HG03520 (cell line): Measurements from ENCODE around the gene ZNF573.
"Not testable (repeated sequence)": the region's sequence is repeated elsewhere in the genome, so short reads cannot be mapped to it uniquely, and the experiment has no call there.

Source experiments
- ATAC-seq: cut with Tn5 transposase; IDR thresholded peaks from one replicate; pipeline ENCODE4 v1.9.1; 2021; ENCODE audit warnings: mild to moderate bottlenecking, moderate library complexity; ENCODE audit not compliant: unreplicated experiment

ZNF573 gene

DNA sequence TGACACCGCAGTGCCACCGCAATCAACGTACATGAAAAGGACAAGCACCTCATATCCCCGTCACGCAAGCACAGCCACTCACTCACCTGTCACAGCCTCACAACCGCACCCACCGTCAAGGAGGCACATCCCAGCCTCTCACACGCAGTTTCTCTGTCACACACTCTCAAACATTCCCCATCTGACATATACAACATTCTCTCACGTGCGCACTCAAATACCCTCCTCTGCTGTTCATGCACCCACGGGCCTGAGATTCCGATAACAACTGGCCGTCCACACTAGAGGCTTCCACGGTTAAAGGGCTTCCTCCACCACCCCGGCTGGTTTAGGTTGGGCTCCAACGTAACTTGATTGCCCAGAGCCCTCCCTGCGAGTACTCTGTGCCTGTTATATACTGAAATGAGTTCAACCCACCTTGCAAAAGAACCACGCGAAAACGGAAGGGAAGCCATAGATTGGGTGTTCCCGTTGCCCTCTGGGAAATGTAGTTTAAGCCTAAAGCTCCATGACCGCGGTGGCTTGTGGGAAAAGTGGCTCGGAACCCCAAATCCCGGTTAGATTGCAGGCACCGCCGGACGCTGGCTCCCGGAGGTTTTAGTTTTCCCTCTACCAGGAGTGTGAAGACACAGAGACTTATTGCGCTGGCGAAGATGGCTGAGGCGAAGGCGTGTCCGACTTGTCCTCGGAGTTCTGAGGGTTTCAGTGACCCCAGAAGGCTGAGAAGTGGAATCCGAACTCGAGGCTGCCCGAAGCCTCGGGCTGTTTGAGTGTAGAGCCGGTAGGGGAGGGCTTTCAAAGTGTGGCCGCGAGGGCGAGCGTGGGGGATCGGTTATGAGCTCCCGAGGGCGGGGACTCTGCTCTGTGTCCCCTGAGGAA is at the start of gene ZNF573:
ZNF573 (minus strand) TSS at position 460 of the 879 bp plus-strand sequence. CDS start 5,857 bp downstream, outside the sequence.
- peak; percentile 71 for ATAC-seq

DNA sequence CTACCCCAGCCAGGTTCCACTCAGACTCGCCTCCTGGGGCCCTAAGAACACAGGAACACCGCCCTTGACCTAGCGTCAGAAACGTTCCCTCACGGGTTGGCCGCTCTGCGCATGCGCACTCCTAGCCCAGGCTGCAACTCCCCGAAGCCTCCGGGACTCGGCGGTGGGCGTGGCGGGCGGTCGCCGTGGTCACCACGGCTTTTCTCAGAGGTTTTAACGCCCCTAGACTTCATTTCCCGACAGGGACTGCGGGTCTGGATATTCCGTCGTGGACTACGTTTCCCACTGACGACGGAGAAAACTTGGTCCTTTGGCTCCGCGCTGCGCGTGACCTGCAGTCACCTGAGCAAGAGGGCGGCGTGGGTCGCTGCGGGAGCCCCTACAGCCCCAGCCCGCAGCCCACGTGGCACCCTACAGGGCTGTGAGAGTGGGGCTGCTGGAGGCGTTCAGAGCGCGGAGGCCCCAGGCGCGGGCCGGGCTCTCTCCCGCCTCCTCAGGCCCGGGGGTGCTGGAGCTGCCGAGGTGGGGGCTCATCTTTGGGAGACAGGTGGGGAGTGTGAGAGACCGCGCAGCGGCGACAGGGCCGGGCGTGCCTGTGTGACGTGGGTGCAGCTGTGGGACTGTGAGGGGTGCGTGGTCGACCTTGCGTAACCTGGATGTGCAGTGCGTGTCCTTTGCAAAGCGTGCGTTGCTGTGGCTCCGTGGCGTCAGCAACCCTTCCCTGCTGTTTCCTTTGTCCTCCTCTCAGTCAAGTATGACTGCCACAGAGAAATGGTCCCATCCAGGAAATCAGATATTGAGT is 38.0 kb upstream of the ZNF573 start:
- ATAC-seq, result no peak

DNA sequence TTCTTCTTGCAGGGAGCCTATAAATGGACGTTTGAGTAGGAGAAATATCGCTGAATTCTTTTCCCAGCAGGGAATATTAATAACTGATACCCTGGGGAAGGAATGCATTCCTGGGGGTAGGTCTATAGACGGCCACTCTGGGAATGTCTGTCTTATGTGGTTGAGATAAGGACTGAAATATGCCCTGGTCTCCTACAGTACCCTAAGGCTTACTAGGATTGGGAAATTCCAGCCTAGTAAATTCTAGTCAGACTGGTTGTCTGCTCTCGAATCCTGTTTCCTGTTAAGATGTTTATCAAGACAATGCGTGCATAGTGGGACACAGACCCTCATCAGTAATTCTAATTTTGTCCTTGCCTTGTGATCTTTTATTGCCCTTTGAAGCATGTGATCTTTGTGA is 36.2 kb upstream of the ZNF573 start:
- ATAC-seq, result not testable (repeated sequence)

DNA sequence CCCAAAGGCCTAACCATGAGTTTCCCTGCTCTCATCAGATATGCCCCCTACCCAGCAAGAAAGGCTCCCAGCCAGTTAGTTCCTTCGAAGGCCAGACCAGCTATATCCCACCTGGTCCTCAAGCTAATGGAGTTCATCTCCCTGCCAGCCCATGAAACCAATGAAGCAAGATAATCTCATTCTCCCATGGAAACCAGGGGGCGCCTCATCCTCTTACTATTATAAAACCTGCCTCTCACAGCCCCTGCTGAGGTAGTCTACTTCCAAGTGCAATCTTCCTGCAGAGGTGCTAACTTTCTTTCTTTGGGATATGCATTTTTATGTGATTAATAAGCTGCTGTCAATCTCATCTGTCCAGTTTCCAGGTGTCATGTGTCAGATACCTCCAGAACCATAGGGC is 34.0 kb upstream of the ZNF573 start:
- no peak for ATAC-seq

DNA sequence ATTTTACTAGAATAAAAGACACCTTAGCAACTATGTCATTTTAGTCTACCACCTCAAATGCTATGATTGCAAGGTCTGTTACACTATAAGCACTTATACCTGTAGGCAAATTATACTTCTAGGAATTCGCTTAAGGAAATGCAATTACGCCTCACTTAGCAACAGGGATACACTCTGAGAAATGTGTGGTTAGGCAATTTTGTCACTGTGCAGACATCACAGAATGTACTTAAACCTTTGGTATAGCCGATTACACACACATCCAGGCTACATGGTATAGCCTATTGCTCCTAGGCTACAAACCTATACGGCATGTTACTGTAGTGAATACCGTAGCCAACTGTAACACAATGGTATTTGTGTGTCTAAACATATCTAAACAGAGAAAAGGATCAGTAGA is 30.0 kb upstream of the ZNF573 start:
- ATAC-seq, result no peak

DNA sequence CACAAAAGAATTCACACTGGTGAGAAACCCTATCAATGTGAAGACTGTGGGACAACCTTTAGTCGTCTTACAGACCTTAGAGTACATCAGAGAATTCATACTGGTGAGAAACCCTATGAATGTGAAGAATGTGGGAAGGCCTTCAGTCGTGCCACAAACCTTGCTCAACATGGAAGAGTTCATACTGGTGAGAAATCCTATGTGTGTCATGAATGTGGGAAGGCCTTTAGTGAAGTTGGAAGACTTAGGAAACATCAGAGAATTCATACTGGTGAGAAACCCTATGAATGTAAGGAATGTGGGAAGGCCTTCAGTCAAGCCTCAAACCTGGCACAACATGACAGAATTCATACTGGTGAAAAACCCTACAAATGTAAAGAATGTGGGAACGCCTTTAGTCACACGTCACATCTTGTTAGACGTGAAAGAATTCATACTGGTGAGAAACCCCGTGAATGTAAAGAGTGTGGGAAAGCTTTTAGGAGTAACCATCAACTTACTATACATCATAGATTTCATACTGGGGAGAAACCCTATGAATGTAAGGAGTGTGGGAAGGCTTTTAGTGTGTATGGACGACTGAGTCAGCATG is 24.0 kb upstream of the ZNF573 start:
- no peak for ATAC-seq

DNA sequence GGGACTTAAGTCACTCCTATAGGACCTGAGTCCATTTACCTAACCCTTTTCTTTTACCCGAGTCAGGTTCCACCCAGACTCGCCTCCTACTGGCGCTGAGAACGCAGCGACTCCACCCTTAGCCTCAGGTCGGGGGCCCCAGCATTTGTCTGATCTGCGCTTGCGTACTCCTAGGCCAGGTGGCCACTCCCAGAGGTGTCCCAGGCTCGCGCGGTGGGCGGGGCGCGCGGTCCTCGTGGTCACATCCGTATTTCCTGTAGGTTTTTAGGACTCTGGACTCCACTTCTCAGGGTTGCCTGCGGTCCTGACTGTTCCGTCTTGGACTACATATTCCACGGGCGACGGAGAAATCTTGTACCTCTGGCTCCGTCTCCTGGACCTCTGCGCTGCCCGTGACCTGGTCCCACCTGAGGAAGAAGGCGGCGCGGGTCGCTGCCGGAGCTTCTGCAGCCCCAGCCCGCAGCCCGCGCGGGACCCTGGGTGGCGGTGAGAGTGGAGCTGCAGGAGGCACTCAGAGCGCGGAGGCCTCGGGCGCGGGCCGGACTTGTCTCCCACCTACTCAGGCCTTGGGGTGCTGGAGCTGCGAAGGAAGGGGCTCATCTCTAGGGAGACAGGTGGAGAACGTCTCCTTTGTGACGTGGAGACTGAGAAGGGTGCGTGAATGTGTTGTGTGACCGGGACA is 11.0 kb upstream of the ZNF573 start:
- ATAC-seq, result no peak

DNA sequence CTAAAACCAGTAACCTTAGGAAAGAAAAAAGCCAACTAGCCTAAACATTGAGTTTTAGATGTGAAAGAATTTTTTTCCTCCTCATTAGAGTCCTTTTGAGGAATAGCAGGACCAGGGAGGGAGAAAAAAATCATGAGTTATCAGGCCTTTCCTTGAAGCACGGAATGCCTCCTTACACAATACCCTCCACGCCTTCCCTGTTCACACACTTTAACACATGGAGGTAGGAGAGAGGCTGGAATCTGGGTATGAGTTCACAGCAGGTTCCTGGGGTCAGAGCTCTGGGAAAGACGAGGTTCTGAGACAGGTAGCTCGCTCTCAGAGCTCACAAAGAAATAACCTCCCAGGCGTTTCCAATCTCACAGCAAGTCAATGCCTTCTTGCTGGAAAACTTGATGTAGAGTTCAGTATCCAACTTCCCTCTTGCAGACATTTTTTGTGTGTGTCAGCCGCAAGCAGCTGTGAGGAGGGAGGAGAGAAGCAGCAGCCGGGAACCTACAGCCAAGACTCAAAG is 716 bp downstream of the ZNF573 start:
- no peak for ATAC-seq

DNA sequence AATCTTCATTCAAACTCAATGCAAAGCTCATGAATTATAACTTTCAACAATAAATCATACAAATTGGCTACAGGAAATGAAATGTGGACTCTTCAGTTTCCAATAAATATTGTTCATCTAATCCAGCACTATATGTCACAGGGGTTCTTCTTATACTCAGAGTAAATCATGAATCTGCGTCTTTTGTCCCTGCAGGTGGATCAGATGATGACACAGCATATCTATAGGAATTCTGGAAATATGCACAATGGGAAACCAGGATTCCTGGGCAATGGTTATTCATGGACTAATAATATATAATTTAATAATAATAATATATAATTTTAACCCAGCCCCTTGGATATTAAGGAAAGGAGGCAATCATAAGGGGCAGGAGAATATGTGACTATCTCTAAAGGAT is 8.4 kb downstream of the ZNF573 start:
- ATAC-seq, result no peak

DNA sequence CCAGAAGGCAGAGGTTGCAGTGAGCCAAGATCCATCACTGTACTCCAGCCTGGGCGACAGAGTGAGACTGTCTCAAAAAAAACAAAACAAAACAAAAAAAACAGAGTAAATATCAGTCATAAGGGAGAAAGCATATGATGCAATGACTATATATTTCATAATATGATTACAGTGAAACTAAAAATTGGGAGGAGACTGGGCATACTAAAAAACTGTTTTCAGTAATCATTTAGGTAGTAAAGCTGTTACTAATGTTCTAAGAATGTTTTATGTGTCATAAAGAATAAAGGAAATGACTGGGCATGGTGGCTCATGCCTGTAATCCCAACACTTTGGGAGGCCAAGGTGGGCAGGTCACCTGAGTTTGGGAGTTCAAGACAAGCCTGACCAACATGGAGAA is 15.9 kb downstream of the ZNF573 start:
- no peak for ATAC-seq

DNA sequence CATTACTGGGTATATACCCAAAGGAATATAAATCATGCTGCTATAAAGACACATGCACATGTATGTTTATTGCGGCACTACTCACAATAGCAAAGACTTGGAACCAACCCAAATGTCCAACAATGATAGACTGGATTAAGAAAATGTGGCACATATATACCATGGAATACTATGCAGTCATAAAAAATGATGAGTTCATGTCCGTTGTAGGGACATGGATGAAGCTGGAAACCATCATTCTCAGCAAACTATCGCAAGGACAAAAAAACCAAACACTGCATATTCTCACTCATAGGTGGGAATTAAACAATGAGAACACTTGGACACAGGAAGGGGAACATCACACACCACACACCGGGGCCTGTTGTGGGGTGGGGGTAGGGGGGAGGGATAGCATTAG is 21.7 kb downstream of the ZNF573 start:
- ATAC-seq, result not testable (repeated sequence)

DNA sequence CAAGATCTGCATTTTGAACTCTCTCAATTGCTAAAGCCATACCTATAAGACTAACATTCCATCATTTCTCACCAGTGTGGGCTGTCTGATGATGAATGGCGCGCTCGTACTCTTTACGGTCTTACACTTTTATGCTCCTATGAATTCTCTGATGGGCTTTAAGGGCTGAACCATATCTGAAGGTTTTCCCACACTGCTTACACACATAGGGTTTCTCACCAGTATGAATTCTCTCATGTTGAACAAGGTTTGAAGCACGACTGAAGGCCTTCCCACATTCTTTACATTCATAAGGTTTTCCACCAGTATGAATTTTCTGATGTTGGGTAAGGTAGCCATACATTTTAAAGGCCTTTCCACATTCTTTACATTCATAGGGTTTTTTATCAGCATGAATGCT is 41.0 kb downstream of the ZNF573 start:
- no peak for ATAC-seq

DNA sequence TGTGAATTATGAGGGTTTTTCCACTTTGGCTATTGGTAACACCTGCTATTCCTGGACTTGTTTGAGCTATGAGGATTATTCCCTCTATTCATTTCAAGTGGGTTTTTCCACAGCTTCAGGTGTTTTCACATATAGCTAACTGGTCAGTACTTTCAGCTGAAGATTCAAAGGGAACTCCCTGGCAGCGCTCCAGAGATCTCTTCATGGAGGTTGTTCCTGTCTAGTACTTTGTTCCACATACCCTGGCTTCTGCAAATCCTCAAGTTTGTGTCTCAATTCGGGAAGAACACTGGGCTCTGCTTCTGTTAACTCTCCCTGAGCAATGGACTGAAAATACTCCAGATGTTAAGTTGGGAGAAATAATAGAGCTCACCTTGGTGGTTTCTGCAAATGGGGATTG is 54.2 kb downstream of the ZNF573 start:
- no peak for ATAC-seq

DNA sequence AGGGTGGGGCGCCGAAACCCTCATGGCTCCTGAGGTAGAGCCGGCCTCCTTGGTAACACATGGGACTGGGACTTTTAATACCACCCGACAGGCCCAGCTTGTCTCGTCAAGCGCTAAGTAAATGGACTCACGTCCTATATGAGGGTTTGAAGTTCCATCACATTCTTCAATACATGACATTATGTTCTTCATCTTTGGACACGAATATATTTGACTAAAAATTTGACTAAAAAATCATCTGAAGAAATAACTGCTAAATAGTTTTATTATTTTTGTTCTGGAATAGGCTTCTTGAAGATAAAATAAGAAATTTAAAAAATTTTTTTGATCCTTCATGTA is 59.5 kb downstream of the ZNF573 start:
- ATAC-seq, result no peak

DNA sequence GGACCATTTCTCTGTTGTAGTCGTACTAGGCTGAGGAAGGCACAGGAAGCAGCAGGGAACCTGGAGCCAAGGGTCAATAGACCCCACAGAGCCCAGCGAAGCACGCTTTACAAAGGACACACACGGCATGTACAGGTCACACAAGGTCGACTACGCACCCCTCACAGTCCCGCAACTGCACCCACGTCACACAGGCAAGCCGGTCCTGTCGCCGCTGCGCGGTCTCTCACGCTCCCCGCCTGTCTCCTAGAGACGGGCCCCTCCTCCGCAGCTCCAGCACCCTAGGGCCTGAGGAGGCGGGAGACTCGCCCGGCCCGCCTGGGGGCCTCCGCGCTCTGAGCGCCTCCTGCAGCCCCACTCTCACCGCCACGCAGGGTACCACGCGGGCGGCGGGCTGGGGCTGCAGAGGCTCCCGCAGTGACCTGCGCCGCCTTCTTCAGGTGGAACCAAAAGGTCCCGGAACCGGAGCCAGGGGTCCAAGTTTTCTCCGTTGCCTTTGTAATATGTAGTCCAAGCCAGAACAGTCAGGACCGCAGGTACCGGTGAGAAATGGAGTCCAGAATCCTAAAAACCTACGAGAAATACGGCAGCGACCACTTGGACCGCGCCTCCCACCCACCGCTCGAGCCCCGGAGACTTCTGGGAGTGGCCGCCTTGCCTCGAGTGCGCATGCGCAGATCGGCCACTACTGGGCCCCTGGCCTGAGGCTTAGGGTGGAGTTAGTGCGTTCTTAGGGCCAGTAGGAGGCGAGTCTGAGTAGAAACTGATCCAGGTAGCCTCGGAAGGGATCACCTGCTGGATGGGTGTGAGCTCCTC is 60.1 kb downstream of the ZNF573 start, which contains the start of gene ZNF607:
ZNF607 (minus strand) TSS at position 651 of the 816 bp plus-strand sequence. CDS start 8,143 bp downstream, outside the sequence.
- ATAC-seq, result peak; percentile 89

DNA sequence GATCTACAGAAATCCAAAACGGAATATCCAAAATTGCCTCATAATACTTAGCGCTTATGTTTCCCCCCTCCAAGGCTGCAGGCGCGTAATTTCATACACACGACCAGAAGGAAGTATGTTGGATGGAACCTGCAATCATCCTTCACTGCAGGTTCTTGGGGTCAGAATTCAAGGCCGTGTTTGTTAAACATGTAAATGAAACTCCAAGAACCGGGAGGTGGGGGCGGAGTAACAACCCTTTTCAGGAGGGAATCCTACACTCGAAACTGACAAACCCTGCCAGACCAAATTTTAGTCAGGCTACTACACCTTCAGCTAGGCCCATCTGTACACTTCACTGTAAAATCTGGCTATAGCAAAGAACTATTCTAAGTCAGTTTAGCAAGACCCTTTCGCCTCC is 61.1 kb downstream of the ZNF573 start:
- ATAC-seq, result no peak

DNA sequence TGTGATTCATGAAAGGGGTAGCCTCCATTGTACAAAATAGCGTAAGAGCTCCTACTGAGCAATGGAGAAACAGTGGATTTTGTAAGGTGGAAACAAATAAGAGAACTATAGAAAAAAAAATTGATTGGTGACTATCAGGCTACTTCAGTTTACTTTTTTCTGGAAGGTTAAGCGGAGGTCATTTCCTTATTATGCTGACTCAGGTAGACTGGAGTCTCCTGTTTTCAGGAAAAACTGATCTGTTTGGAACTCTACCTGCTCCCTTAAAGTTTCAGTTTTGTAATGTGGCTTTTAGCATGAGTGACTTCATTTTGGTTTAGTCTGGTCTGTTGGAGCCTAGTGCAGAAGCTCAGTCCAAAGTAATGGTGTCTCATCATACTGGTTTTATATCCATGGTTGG is 63.2 kb downstream of the ZNF573 start:
- ATAC-seq, result no peak

DNA sequence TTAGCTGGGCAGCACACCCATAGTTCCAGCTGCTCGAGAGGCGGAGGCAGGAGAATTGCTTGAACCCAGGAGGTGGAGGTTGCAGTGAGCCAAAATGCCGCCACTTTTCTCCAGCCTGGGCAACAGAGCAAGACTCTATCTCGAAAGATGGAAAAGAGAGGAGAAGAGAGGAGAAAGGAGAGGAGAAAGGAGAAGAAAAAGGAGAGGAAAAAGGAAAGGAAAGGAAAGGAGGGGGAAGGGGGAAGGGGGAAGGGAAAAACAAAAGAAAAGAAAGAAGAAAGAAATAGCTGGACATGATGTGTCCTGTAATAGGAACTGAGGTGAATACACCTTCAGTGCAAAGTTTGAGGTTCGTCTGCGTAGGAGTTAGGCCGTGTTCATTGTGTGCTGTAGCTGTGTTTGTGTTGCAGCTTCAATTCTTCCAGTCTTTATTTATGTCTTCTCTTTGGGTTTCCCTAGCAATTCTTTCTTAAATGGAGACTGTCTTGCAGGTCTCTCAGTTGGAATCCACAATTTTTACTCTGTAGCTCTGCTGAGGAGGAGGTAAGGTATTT is 73.3 kb downstream of the ZNF573 start:
- ATAC-seq, result no peak

DNA sequence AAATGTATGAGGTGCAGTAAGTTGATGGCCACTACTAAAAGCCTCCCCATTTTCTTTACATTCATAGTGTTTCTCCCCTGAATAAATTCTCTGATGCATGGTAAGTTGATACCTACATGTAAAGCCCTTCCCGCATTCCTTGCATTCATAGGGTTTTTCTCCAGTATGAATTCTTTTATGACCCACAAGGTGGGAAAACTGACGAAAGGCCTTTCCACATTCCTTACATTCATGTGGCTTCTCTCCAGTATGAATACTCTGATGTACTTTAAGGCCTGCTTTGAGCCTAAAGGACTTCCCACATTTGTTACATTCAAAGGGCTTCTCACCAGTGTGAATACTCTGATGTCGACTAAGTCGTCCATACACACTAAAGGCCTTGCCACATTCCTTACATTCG is 80.3 kb downstream of the ZNF573 start:
- no peak for ATAC-seq

DNA sequence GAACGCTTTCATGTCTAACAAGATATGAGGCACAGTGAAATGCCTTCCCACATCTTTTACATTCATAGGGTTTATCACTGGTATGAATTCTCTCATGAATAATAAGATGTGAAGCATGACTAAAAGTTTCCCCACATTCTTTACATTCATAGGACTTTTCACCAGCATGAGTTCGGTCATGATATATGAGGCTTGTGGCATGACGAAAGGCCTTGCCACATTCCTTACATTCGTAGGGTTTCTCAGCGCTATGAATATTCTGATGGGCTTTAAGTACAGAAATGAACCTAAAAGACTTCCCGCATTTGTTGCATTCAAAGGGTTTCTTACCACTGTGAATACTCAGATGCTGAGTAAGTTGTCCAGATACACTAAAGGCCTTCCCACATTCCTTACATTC is 81.2 kb downstream of the ZNF573 start:
- no peak for ATAC-seq
